Stimulated activated CD4-positive, alpha-beta T cell treated with anti-CD3 and anti-CD28 coated beads, TNF-alpha, amount 100 ng/mL, for 24 hours (primary cell): ENCODE measurements around the gene KPNB1.

ENCODE experiments used
- DNase-seq, 3 experiments: peaks; one replicate each; pipeline ENCODE4 v3.0.0-alpha.2; 2020; ENCODE audit warnings: low read depth in 3 of 3

The KPNB1 gene

GRCh38 chr17:47728214-47728877 lies 78.6 kb downstream of the KPNB1 start:
- DNase-seq: no peak

- DNase-seq: no peak
These were observed 79.8 kb downstream of the KPNB1 start for GRCh38 chr17:47729476-47729875.

- DNase-seq: no peak
These were observed 81.0 kb downstream of the KPNB1 start for GRCh38 chr17:47730681-47731080.

GRCh38 chr17:47731396-47731795 lies 81.7 kb downstream of the KPNB1 start:
- no peak for DNase-seq

GRCh38 chr17:47732399-47733046 lies 82.8 kb downstream of the KPNB1 start:
- no peak for DNase-seq

- DNase-seq: peak; percentile 84 to 93 (median 84)
These were observed 83.4 kb downstream of the KPNB1 start, which contains the start of gene TBX21 for GRCh38 chr17:47733047-47733673. TBX21 (plus strand) TSS chr17:47733236; CDS start chr17:47733455, 219 bp downstream.

- no peak for DNase-seq
These were observed 84.1 kb downstream of the KPNB1 start for GRCh38 chr17:47733674-47734410.

GRCh38 chr17:47735139-47735464 lies 85.4 kb downstream of the KPNB1 start:
- no peak for DNase-seq
